Lower leg skin (tissue), 4 donors: ENCODE results near the gene NPAS3. TPM values are rescaled to one million over a fixed set of nuclear protein-coding genes. Genes with fewer than 3 reads are reported as not detected.

Experiments used
- DNase-seq, 2 donors: peaks; one replicate each; pipeline ENCODE4 v3.0.0-alpha.2; 2019; ENCODE audit warnings: low spot score in 2 of 2
- H3K4me3 ChIP-seq: fragments of 200-600 bp; sonication (generic); 2 replicates; pipeline ENCODE4 v1.5.1; 2017; ENCODE audit warnings: mild to moderate bottlenecking, low read depth; ENCODE audit not compliant: poor library complexity, severe bottlenecking
- CTCF ChIP-seq, 3 donors: fragments of 450-650 bp; IDR thresholded peaks; one replicate each; pipeline ENCODE4 v1.5.1; 2016; ENCODE audit warnings: antibody characterized with exemption in 3 of 3, mild to moderate bottlenecking in 3 of 3, moderate library complexity in 2 of 3
- POLR2A ChIP-seq, 2 donors: fragments of 450-650 bp; IDR thresholded peaks; one replicate each; pipeline ENCODE4 v1.6.1; 2016 to 2017; ENCODE audit warnings: antibody characterized with exemption in 2 of 2, mild to moderate bottlenecking in 1 of 2, moderate library complexity in 1 of 2
- WGBS, 2 donors: methylation state at CpG; one replicate each; pipeline ENCODE4 v1.1.5; 2018; 5-methylcytosine and 5-hydroxymethylcytosine counted together
- intact Hi-C: fragments of 100-400 bp; cut with DNase I; formaldehyde crosslinking; loops from one replicate; pipeline ENCODE4 v1.15.0; 2023; ENCODE audit warnings: low total_unique reads
- total RNA-seq, 4 donors: library from RNA; depleted of rRNA; stranded (reverse); fragments of >200 nt; gene quantifications; one replicate each; pipeline ENCODE4 v1.1.0, GENCODE V29; 2016

Gene NPAS3
- total RNA-seq, 4 donors from 2014 or later = 0.25 to 0.29 TPM; not detected in 2

- intact Hi-C loops = no loop called here
- no peak for TF ChIP-seq CTCF (IDR thresholded peaks at IDR 0.05)
- no peak for TF ChIP-seq POLR2A (IDR thresholded peaks at IDR 0.05)
- no peak overlapping the region for H3K4me3 ChIP-seq
- WGBS, 2 donors = 61 to 62% methylated on average over 11 of the region's 11 CpGs
- no peak for DNase-seq
These were observed 854.9 kb downstream of the NPAS3 start for GRCh38 chr14:33793398-33794110.

GRCh38 chr14:33794791-33795305, 856.2 kb downstream of the NPAS3 start:
- no peak for DNase-seq
- WGBS, 2 donors = 77 to 90% methylated on average over 1 of the region's 1 CpG
- H3K4me3 ChIP-seq = no peak overlapping the region
- intact Hi-C loops = no loop called here
- TF ChIP-seq POLR2A (IDR thresholded peaks at IDR 0.05) = no peak
- no peak for TF ChIP-seq CTCF (IDR thresholded peaks at IDR 0.05)

- no peak overlapping the region for H3K4me3 ChIP-seq
- TF ChIP-seq CTCF (IDR thresholded peaks at IDR 0.05) = no peak
- intact Hi-C loops = no loop called here
- WGBS, 2 donors = 81 to 83% methylated on average over 3 of the region's 3 CpGs
- no peak for DNase-seq
These were observed 857.7 kb downstream of the NPAS3 start for GRCh38 chr14:33796356-33796755.

GRCh38 chr14:33799705-33800570, 861.3 kb downstream of the NPAS3 start:
- H3K4me3 ChIP-seq = no peak overlapping the region
- DNase-seq = no peak
- 61 to 69% methylated on average over 68 to 96 of the region's 100 CpGs for WGBS, 2 donors
- TF ChIP-seq CTCF (IDR thresholded peaks at IDR 0.05) (no peak), POLR2A (IDR thresholded peaks at IDR 0.05) (no peak)
- intact Hi-C loops = no loop called here

GRCh38 chr14:33800735-33801163, 862.1 kb downstream of the NPAS3 start:
- no peak for TF ChIP-seq CTCF (IDR thresholded peaks at IDR 0.05)
- TF ChIP-seq POLR2A (IDR thresholded peaks at IDR 0.05) = no peak
- intact Hi-C loops = no loop called here

More at GRCh38 chr14:33800735-33801163, 862.1 kb downstream of the NPAS3 start:
- H3K4me3 ChIP-seq = no peak overlapping the region
- 84 to 91% methylated on average over 19 to 31 of the region's 45 CpGs for WGBS, 2 donors
- no peak for DNase-seq
